OCI-LY1 (cell line): ENCODE results near the gene PRDX4.

ENCODE experiments used
- H2AFZ ChIP-seq: fragments of 200-600 bp; sonication (generic), shearing (Covaris generic); 2 replicates; pipeline ENCODE4 v1.6.0; 2014; ENCODE audit warnings: antibody characterized with exemption, mild to moderate bottlenecking, low read length
- H3F3A ChIP-seq: fragments of 200-600 bp; sonication (generic), shearing (Covaris generic); 2 replicates; pipeline ENCODE4 v1.6.0; 2014; ENCODE audit warnings: mild to moderate bottlenecking, antibody characterized with exemption, low read length, moderate library complexity; ENCODE audit not compliant: insufficient read depth
- H3K27ac ChIP-seq: fragments of 200-600 bp; sonication (generic); 2 replicates; pipeline ENCODE4 v1.5.1; 2014; ENCODE audit warnings: low read length, mixed run types, mild to moderate bottlenecking, low read depth; ENCODE audit not compliant: poor library complexity, severe bottlenecking
- H3K27me3 ChIP-seq: fragments of 200-600 bp; sonication (generic); 2 replicates; pipeline ENCODE4 v1.6.0; 2014; ENCODE audit warnings: antibody characterized with exemption, mild to moderate bottlenecking, low read length, moderate library complexity; ENCODE audit not compliant: insufficient read depth
- H3K36me3 ChIP-seq: fragments of 200-600 bp; sonication (generic); 2 replicates; pipeline ENCODE4 v1.6.1; 2014; ENCODE audit warnings: mild to moderate bottlenecking, antibody characterized with exemption, low read length, moderate library complexity, mixed read lengths; ENCODE audit not compliant: insufficient read depth
- H3K4me1 ChIP-seq: fragments of 200-600 bp; sonication (generic); 2 replicates; pipeline ENCODE4 v1.5.1; 2014; ENCODE audit warnings: mild to moderate bottlenecking, low read length, moderate library complexity; ENCODE audit not compliant: insufficient read depth, severe bottlenecking
- H3K4me2 ChIP-seq: fragments of 200-600 bp; sonication (generic), shearing (Covaris generic); 2 replicates; pipeline ENCODE4 v1.6.1; 2014; ENCODE audit warnings: low read length
- H3K4me3 ChIP-seq: fragments of 200-600 bp; sonication (generic); 2 replicates; pipeline ENCODE4 v1.5.1; 2014; ENCODE audit warnings: low read length, low read depth, mild to moderate bottlenecking, mixed read lengths; ENCODE audit not compliant: poor library complexity, severe bottlenecking
- H3K79me2 ChIP-seq: fragments of 200-600 bp; shearing (Covaris generic); 2 replicates; pipeline ENCODE4 v1.6.1; 2016; ENCODE audit warnings: mixed run types, low read length, mixed read lengths; ENCODE audit not compliant: insufficient read depth
- H3K9ac ChIP-seq: fragments of 200-600 bp; sonication (generic), shearing (Covaris generic); 2 replicates; pipeline ENCODE4 v1.6.1; 2014; ENCODE audit warnings: mild to moderate bottlenecking, low read length, mixed read lengths
- H3K9me2 ChIP-seq: fragments of 200-600 bp; sonication (generic), shearing (Covaris generic); 2 replicates; pipeline ENCODE4 v1.6.1; 2014; ENCODE audit warnings: low read depth, mild to moderate bottlenecking, low read length, mixed read lengths
- H3K9me3 ChIP-seq: fragments of 200-600 bp; shearing (Covaris generic); 2 replicates; pipeline ENCODE4 v1.6.1; 2014; ENCODE audit warnings: low read length, mixed read lengths
- H4K20me1 ChIP-seq: fragments of 200-600 bp; sonication (generic), shearing (Covaris generic); 2 replicates; pipeline ENCODE4 v1.6.0; 2016; ENCODE audit warnings: mild to moderate bottlenecking, low read length; ENCODE audit not compliant: insufficient read depth
- EZH2 ChIP-seq: fragments of 200-600 bp; sonication (generic), shearing (Covaris generic); IDR thresholded peaks from 2 replicates; pipeline ENCODE4 v1.8.0; 2017; ENCODE audit warnings: borderline replicate concordance, mixed run types, mild to moderate bottlenecking, antibody characterized with exemption, low read length, moderate library complexity, mixed read lengths
- TF ChIP-seq, protein P1 (sequence below): fragments of 200-600 bp; sonication (generic), shearing (Covaris generic); IDR thresholded peaks from 2 replicates; pipeline ENCODE4 v1.5.1; 2017; ENCODE audit warnings: mild to moderate bottlenecking, antibody characterized with exemption, low read length, moderate library complexity, mixed read lengths

Gene PRDX4

GRCh38 chrX:23644744-23645143 is 22.5 kb upstream of the PRDX4 start:
- Histone ChIP-seq H3K4me1 (no peaks in the 10 kb centered on the region), H3K4me2 (no peak overlapping the region), H3F3A (no peaks in the 10 kb centered on the region), H3K9me3 (no peaks in the 10 kb centered on the region), H2AFZ (no peak overlapping the region), H3K9me2 (no peaks in the 10 kb centered on the region), H3K36me3 (no peaks in the 10 kb centered on the region), H3K4me3 (no peak overlapping the region), H4K20me1 (no peaks in the 10 kb centered on the region), H3K27me3 (no peaks in the 10 kb centered on the region), H3K79me2 (no peaks in the 10 kb centered on the region), H3K27ac (no peak overlapping the region), H3K9ac (no peak overlapping the region)
- TF ChIP-seq, protein P1, sequence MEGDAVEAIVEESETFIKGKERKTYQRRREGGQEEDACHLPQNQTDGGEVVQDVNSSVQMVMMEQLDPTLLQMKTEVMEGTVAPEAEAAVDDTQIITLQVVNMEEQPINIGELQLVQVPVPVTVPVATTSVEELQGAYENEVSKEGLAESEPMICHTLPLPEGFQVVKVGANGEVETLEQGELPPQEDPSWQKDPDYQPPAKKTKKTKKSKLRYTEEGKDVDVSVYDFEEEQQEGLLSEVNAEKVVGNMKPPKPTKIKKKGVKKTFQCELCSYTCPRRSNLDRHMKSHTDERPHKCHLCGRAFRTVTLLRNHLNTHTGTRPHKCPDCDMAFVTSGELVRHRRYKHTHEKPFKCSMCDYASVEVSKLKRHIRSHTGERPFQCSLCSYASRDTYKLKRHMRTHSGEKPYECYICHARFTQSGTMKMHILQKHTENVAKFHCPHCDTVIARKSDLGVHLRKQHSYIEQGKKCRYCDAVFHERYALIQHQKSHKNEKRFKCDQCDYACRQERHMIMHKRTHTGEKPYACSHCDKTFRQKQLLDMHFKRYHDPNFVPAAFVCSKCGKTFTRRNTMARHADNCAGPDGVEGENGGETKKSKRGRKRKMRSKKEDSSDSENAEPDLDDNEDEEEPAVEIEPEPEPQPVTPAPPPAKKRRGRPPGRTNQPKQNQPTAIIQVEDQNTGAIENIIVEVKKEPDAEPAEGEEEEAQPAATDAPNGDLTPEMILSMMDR = no peak
- no peak for TF ChIP-seq EZH2

GRCh38 chrX:23656091-23656490 is 11.2 kb upstream of the PRDX4 start:
- no peaks in the 10 kb centered on the region for H3K9me3 ChIP-seq
- no peak overlapping the region for H3K4me3 ChIP-seq
- no peaks in the 10 kb centered on the region for H3K79me2 ChIP-seq
- H2AFZ ChIP-seq = no peak overlapping the region
- H3K36me3 ChIP-seq = no peaks in the 10 kb centered on the region
- H3K4me2 ChIP-seq = no peak overlapping the region
- no peaks in the 10 kb centered on the region for H3F3A ChIP-seq
- no peaks in the 10 kb centered on the region for H3K4me1 ChIP-seq
- H3K9ac ChIP-seq = no peak overlapping the region
- H3K27ac ChIP-seq = no peak overlapping the region
- H4K20me1 ChIP-seq = no peaks in the 10 kb centered on the region
- no peaks in the 10 kb centered on the region for H3K9me2 ChIP-seq
- no peaks in the 10 kb centered on the region for H3K27me3 ChIP-seq
- TF ChIP-seq, protein P1 = no peak
- TF ChIP-seq EZH2 = no peak

- H4K20me1 ChIP-seq = no peaks in the 10 kb centered on the region
- no peaks in the 10 kb centered on the region for H3K9me3 ChIP-seq
- TF ChIP-seq, protein P1 = no peak
- TF ChIP-seq EZH2 = no peak
- no peaks in the 10 kb centered on the region for H3K79me2 ChIP-seq
- H3K4me3 ChIP-seq = no peak overlapping the region
- H3K27me3 ChIP-seq = no peaks in the 10 kb centered on the region
- H3K4me1 ChIP-seq = no peaks in the 10 kb centered on the region
- H3F3A ChIP-seq = no peaks in the 10 kb centered on the region
- H3K4me2 ChIP-seq = no peak overlapping the region
- no peak overlapping the region for H3K9ac ChIP-seq
- H2AFZ ChIP-seq = no peak overlapping the region
- H3K9me2 ChIP-seq = no peaks in the 10 kb centered on the region
- H3K36me3 ChIP-seq = no peaks in the 10 kb centered on the region
- H3K27ac ChIP-seq = no peak overlapping the region
Observed at GRCh38 chrX:23656684-23657083, 10.6 kb upstream of the PRDX4 start.
